ENCODE measurements around the gene EPB41L4A.

The EPB41L4A gene

DNA sequence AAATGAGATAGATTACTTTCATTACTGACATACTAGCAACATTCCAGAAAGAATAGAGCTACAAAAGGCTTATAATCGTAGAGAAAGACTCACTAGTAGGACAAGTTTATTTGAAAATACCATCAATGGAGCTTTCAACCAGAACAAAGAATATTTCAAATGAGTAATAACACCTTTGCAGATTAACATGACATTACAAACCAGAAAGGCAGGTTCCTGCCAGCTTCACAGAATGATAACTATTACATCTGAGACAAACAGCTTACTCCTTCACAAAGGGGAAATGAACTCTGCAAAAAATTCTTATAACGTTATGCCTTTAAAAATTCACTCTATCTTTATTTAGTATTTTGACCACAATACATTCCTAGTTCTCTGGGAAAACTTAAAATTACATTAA lies 103.1 kb downstream of the EPB41L4A start:
- no peak for FAIRE-seq
- DNase-seq (ENCODE audit: low spot score) = no peak

DNA sequence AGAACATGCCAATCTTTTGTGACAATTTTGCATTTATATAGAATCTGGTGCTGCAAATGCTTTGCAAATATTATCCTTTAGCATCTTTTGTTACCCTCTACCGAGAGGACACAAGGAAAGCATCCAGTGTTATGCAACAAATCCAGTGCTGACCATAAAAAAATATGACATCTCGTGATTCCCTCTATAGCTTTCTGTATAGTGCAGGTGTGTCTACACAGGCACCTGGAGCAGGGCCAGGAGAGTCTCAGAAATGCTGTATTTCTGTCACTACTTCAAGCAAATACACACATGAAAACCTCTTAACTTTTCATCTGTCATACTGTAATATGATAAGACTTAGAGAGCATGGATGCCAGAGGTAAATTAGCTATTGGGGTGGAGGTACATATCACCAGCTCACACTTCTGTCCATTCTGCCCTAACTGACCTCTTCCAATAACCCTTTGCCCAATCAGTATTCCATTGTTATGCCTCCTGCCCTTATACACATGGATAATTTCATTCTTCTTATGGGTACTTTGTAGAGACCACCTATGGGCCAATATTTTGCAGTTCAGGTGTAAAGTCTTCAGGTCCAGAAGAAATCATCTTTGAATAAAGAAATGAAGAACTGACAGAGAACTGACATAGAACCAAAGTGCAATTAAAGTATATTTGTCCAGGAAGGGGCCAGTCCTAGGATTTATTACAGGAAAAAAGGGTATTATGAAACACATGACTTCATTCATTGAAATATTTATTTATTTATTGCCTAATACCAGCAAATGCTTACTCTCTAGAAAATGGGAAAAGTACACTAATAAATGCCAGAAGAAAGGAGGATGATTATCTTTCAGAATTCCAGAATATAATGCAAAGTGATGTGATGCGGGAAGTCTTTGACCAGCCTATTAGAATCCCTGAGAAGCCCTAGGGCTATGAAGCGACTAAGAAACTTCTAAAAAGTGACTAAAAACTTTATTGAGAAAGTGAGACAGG lies 106.5 kb downstream of the EPB41L4A start:
- FAIRE-seq (no peak), DNase-seq (ENCODE audit: low spot score) (no peak)

DNA sequence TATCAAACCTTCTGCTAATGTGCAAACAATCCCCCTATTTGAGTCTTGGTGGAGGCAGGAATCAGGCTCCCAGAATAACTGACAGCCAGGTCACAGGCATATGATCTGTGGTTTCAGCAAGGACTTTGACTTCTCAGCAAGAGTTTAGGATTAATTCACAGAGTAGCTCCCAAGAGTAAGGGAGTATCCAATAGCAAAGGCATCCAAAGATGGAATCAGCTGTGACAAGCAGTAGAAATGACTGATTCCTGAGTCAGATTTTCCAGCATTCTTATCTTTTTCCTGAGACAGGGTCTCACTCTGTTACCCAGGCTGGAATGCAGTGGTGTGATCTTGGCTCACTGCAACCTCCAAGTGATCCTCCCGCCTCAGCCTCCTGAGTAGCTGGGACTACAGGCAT lies 108.3 kb downstream of the EPB41L4A start:
- DNase-seq (ENCODE audit: low spot score) (peak; percentile 59), FAIRE-seq (peak; percentile 31)

DNA sequence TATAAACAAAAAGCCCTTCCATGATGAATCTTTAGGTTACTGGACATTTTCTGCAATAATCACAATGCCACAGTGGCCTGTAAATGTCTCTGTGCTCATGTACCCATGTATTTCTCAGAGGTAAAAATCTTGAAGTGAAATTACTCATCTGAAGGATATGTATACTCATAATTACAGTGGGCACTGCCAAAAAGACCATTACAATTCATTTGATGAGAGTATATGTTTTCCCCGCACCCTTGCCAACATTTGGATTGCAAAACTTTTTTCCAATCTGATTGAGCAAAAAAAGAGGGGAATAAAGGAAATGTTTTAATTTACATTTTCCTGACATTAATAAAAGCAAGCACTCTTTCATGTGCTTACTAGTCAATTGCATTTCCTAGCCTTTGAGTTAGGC lies 110.5 kb downstream of the EPB41L4A start:
- FAIRE-seq (no peak), DNase-seq (ENCODE audit: low spot score) (no peak)

DNA sequence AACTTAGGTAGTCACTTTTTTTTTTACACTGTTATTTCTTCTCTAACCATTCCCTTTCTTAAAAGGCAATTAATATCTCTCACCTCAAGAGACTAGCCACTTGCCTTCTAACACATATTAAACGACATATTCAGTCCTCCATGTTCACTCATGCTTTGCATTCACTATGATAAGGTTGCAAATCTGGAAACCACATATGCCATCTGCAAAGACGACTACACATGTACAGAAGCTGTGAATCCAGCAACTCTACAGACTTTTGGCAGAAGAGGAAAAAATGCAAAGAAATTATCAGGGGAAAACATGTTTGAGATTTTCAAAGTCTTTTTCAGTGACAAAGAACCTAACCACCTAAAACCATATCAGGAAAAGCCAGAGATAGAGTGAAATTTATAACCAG lies 112.1 kb downstream of the EPB41L4A start:
- FAIRE-seq (no peak), DNase-seq (ENCODE audit: low spot score) (no peak)

DNA sequence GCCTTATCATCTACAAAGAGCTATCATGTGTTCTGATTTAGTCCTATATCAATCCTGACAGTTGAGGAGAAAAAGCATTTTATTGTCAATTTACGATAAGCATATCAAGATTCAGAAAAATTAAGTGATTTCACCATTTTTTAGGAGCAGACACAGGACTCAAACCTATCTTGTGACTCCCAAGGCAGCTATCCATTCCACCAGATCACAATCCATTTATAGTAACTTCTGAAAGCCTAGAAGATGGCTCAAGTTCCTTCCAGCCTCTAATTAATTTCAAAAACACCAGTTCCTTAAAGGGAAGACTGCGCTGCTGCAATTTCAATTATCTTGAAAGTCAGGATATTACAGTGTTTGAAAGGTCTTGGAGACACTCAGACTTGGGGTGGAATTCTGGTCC lies 114.3 kb downstream of the EPB41L4A start:
- FAIRE-seq = no peak

DNA sequence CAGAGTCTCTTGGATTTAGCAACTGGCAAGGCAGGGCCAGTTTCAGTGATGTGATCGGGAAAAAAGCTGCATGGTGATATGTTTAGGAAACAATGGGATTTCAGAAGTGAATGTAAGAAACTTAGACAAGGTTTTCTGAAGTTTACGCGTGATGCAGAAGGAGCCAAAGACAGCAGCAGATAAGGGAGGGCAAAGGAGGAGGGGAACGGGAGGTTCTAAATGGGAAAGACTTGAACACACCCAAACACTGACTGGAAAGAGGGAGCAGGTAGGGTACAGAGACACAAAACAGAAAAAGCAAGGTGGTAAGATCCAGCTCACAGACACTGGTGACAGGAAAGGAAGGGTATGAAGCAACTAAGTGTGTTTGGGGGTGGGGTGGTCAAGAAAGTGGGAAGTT lies 115.4 kb downstream of the EPB41L4A start:
- no peak for DNase-seq (ENCODE audit: low spot score)
- no peak for FAIRE-seq

More for the DNA sequence above, 114.3 kb downstream of the EPB41L4A start:
- DNase-seq (ENCODE audit: low spot score) = no peak

DNA sequence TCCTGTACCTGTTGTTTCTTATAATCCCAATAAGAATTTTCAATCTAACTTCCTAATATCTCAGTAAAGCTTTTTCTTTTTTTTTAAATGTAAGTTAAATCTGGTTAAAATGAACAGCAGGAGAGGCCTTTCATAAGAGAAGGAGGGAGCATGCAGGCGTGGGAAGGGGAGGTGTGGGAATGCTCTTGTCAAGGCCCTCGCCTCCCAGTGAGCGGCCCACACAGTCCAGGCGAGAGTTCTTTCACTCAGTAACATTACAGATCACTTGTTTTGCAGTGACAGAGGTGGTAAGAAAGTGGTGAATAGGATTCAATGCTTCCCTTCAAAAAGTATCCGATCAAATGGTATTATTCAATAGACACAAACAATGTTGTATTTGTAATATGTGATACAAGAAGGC lies 125.0 kb downstream of the EPB41L4A start:
- DNase-seq (ENCODE audit: low spot score) (no peak), FAIRE-seq (no peak)

DNA sequence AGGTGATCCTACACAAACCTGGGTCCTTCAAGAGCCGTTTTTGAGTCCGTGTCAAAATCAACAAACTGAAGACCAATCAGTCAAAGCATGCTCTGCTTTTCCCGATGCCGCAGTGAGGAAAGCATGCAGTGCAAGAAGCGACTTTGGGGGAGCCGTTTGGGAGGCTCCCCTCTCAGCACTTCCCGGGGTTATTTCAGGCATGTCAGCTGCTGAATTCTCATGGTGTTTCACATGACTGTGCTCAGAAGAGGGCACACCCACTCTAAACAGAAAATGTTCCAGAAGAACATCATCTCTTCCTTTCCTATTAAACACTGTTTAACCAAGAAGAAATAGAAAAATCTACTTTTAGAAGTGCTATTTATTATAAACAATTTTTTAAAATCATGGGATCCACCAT lies 125.5 kb downstream of the EPB41L4A start:
- DNase-seq (ENCODE audit: low spot score) = no peak
- no peak for FAIRE-seq

DNA sequence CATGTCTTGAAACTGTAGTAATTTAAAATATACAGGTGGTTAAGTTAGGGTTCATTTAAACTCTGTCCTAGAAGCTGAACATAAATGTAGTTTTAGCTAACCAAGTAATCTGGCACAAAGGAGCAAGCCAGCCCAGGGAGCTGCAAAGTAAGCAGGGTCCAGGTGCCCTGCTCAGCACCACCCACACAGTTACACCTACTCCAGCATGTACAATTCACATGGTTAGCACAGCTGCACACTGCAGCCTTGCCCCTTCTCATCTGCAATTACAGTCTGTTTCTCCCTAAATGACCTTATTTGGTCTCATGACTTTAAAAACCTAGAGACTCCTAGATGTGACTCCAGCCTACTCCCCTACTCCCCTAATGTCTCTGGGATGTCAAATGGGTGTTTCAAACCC lies 128.4 kb downstream of the EPB41L4A start:
- DNase-seq (ENCODE audit: low spot score) (no peak), FAIRE-seq (no peak)

DNA sequence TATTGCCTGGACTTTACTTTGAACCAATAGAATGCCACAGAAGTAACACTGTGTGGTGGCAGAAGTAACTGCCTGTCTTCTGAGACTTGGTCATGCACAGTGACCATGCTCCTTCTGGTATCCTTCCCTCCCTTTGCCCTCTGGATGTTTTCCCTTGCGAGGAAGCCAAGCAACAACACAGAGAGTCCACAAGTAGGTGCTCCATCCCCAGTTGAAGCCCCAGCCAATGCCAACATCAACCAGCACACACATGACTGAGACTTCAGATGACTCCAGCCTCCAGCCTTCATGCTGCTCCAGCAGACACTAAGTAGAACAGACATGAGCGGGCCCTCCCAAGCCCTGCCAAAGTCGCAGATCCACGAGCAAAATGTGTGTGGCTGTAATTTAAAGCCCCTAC lies 129.6 kb downstream of the EPB41L4A start:
- no peak for DNase-seq (ENCODE audit: low spot score)
- FAIRE-seq = no peak

DNA sequence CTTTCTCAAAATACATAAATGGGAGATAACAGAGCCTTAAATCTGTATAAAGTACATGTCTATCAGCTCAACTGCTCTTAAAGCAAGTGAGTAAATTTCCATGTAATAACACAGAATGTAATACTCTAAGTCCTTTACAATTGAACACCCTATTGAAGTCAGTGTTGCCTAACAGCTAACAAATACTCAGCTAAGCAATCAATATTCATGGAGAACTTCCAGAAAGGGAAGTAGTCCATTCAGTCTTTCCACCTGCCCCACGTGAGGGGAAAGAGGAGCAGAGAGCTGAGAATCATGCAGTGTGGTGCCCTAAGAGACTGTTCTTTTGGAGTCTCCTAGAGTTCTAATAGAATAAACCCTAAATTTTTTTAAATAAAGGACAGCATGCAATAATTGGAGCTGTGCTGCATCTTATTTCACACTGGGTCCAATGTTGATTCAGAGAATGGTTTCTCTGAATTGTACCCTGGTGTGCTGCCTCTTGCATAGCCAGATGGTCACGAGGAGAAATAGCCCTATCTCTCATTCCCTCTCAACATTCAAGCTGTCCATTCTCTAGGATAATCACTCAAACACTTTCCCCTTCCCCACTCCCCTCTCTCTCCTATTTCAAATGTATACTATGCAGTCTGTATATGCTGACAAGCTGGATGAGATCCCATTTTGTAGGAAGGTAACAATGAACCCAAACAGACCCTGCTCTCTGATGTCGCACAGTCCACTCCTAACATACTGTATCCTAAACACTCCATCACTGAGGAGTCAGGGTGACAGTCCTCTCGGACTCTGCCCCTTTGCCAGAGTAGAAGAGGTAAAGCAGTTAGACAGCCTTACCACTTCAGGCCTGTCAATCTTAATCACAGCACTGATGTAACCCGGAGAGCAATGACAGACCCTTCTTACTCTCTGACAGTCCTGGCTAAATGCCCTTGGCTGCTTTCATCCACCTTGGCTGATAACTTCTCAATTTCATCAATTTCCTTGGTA lies 134.8 kb downstream of the EPB41L4A start:
- DNase-seq (ENCODE audit: low spot score) (no peak), FAIRE-seq (no peak)

DNA sequence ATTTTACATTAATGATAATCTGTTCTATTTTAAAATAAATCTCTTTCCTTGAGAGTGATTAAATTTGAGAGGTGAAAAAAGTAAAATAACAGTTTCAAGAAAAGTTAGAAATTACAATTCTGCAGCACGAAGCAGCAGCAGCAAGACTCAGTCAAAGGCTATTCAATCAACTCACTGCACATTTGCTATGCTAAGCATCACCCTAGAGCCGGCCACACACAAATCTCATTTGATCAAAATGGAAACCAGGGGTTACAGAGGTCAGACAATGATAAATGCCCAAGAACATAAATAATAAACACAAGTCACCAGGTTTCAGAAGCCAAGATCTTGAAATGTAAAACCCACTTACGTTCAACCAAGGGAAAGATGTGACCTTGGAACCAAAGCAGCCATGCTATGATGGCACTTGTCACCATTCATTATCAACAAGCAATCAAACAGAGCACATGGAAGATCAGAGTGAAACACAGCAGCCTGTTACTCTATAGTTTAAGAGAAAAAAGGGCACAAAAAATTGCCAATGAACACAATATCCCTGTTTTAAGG lies 136.0 kb downstream of the EPB41L4A start:
- DNase-seq (ENCODE audit: low spot score) (no peak), FAIRE-seq (no peak)

DNA sequence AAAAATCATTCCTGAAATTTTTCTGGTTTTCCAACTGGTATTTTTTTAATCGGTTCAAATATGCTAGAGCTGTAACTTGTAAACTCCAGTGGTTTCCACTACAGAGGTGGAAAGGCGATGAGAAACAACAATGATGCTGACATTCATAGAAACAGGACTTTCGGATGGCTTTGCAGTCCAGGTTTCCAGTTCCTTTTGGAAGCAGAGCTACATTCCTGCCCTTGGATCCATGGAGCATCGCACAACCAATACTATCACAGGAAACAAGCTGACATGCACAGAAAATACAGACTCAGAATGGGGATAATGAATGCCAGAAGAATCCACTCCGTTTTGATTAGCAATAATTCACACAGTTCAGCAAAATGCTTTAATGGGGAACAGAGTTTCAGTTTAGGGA lies 140.0 kb downstream of the EPB41L4A start:
- no peak for FAIRE-seq

DNA sequence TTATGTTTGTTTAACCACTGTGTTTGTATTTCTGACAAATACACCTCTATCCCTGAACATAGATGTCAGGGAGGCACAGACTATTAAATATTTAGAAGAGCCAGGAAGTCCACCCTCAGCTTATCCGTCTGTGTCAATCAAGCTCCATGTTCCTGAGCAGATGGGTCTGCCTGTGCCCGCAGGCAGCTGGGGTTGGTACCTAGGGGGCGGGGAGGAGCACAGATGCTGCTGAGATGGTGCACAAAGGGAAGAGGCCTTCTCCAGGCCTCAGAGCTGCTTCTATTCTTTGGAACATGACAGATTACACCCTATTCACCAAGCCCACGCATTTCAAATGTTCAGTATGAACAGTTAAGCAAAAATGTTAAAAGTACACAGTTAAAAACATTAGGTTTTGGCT lies 142.1 kb downstream of the EPB41L4A start:
- FAIRE-seq (no peak), DNase-seq (ENCODE audit: low spot score) (no peak)

More for the DNA sequence above, 140.0 kb downstream of the EPB41L4A start:
- DNase-seq (ENCODE audit: low spot score) = no peak

DNA sequence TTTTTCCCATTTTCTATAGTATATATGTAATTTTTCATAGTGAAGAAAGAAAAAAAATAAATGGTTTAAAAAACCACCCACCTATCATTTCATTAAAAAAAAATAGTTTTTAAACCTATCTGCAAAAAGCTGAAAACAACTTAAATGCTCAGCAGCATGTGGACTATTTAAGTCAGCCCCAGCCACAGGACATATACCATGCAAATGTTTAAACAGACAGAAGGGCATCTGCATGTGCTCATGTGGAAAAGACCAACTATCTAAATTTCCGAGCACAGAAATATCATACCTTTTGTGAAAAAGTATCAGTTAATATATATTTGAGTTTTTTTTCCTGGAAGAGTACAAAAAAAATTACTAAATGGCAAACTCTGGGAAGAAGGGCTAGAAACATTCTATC lies 143.4 kb downstream of the EPB41L4A start:
- DNase-seq (ENCODE audit: low spot score) (no peak), FAIRE-seq (no peak)

DNA sequence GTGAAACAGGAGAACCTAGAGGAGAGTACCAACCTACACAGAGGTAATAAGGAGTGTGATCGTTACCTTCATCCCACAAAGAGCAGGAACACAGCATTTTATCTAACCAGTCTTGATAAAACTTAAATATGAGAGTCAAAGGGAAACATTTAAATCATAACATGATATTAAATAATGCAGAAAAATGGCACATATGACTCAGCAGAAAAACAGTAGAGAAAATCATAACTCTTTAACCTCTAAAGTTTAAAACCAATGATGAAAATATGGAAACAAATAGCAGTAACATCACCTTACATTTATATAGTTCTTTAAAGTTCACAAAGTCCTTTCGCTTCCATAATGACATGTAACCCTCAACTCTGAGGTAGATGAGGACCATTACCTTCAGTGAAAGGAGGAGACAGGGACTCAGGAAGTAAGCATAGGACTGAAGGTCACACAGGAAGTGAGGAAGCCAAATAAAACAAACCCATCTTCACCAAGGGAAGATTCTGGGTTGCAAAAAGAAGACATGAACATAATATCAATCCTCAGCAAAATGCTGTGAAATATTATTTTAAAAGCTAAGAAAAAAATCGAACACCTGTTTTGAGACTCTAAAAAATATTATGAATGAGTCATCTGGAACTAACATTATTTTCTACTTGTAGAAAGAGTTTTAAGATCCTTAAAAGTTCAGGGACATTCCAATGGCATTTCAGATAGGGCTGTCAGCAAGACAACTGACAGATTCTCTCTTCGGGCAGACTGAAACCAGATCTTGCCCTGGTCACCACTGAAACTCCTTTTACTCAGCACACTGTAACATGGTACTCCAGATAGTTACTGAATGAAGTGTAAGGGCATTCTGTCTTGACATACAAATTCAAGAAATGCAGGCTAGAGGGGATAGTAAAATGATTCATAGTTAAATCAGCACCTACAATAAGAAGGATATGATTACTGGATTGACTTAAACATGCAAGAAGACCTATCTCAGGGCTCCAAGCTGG lies 148.5 kb downstream of the EPB41L4A start:
- DNase-seq (ENCODE audit: low spot score) (no peak), FAIRE-seq (no peak)

DNA sequence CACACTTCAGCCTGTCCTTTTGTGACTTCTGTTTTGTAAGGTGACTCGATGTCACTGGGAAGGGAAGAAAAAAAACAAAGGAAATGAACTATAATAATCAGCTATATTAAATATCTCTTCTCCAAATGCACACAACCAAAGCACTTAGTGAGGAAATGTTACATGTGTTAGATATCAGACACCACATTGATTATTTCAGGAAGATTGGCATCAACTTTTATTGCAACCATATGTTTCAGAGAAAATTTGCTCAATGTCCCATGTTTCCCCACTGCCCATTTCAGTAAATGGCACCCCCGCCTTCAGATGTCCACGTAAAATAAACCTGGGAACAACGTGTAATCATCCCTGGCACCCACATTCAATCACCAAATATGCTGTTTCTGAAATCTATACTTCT lies 151.8 kb downstream of the EPB41L4A start:
- DNase-seq (ENCODE audit: low spot score) = no peak
- no peak for FAIRE-seq

DNA sequence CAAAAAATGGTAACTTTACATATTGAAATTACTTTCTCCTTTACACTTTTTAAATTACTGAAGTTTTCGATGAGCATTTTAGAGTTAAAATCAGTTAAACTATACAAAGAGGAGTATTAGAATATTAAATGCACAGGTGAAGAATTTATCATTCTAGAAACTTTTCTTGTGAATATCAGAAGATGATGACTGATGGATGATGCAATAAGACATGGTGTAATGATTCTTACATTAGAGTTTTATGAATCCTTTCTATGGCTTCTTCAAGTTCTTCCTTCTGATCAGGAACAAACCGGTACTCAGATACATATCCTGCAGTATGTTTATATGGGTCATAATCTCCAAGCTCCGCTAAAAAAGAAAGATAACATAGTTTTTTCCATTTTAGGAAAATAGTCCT lies 154.4 kb downstream of the EPB41L4A start:
- DNase-seq (ENCODE audit: low spot score) (no peak), FAIRE-seq (no peak)

DNA sequence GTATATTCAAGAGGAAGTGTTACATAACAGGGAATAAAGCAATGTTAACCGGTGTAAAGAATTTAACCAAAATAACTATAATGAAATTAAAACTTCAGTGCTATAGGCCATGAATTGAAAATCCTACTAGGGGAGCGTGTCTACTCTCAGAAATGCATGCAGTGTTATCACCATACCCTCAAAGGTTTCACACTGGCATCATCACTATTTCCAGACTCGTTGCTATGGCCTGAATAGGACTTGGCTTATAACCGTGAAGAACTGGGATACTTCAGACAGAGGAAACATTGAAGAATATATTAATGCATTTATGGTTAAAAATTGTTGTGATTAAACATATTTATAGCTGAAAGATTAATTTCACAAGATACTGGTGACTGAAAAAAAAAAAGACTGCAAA lies 154.9 kb downstream of the EPB41L4A start:
- no peak for FAIRE-seq

DNA sequence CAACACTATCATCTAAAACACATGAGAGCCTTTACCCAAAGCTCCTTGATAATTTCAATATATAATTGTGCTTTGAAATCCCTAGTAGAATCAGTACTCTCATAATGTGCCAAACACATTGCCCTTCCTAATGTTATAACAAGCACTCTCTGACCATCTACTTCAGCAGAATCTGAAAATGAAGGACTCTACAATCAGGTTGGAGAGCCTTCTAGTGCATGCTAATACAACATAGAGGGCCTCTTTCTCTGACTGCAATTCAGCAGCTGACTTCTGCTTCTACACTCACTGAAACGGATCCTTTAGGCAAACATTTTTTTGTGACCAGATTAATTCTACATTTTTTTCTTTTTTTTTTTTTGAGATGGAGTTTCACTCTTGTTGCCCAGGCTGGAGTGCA lies 155.6 kb downstream of the EPB41L4A start:
- DNase-seq (ENCODE audit: low spot score) (no peak), FAIRE-seq (no peak)

More for the DNA sequence above, 154.9 kb downstream of the EPB41L4A start:
- no peak for DNase-seq (ENCODE audit: low spot score)
